HCT116 (cell line): Measurements from ENCODE around the gene FUCA2. TPM values are rescaled to one million over a fixed set of nuclear protein-coding genes. Genes with fewer than 3 reads are reported as not detected.

Source experiments
- ATAC-seq: fragments of 200-7000 bp; cut with Tn5 transposase; 2 replicates; pipeline ENCODE4 v1.9.1; 2020; ENCODE audit warnings: mild to moderate bottlenecking, moderate library complexity
- BruUV-seq: library from RNA; stranded (reverse); fragments of 400-500 nt; replicated peaks from 2 replicates; lab custom pipeline; 2021; lab: Mats Ljungman, UMichigan
- CTCF ChIA-PET: fragments of 300-600 bp; sonication (Branson Sonifier 250); formaldehyde crosslinking; loops from one replicate; lab custom pipeline; 2021; ENCODE audit warnings: antibody characterized with exemption; lab: Charles Lee
- POLR2A ChIA-PET: fragments of 300-600, 350-600 bp; sonication (Branson Sonifier 250); formaldehyde crosslinking; loops from one replicate; lab custom pipeline; 2021; ENCODE audit warnings: antibody characterized with exemption; lab: Charles Lee
- RAD21 ChIA-PET, 2 experiments: fragments of 300-600 bp; sonication (Branson Sonifier 250); formaldehyde crosslinking; loops; one replicate each; lab custom pipeline; 2023; ENCODE audit warnings: low total read pairs in 2 of 2; ENCODE audit not compliant: uncharacterized antibody in 2 of 2, unreplicated experiment in 2 of 2, low non-redundant PET in 1 of 2; lab: Charles Lee
- DNase-seq: peaks from one replicate; pipeline ENCODE4 v3.0.0-alpha.2; 2010; ENCODE audit warnings: low read depth, low spot score
- H2AFZ ChIP-seq: fragments of 200-600 bp; shearing (Covaris generic), sonication (generic); 2 replicates; pipeline ENCODE4 v1.6.1; 2017; ENCODE audit warnings: low read depth, mixed run types, mixed read lengths, antibody characterized with exemption, low read length; ENCODE audit not compliant: poor library complexity, severe bottlenecking
- H3K27ac ChIP-seq: 2 replicates; pipeline ENCODE4 v1.5.1; 2012; ENCODE audit warnings: low read depth, low read length
- H3K27me3 ChIP-seq: fragments of 200-600 bp; sonication (generic); 2 replicates; pipeline ENCODE4 v1.6.1; 2016; ENCODE audit warnings: mixed run types, low read length, mixed read lengths; ENCODE audit not compliant: insufficient read depth
- H3K36me3 ChIP-seq, 2 experiments: fragments of 200-500 bp in 1 of 2; fragments of 200-600 bp in 1 of 2; sonication (Bioruptor generic) in 1 of 2; sonication (generic) in 1 of 2; 2 replicates each; pipeline versions ENCODE4 v1.5.1 to v1.6.1; 2014 to 2016; ENCODE audit warnings: low read length in 2 of 2, inconsistent platforms in 1 of 2, mixed read lengths in 1 of 2, mixed run types in 1 of 2; ENCODE audit not compliant: insufficient read depth in 2 of 2, control insufficient read depth in 1 of 2
- H3K4me1 ChIP-seq, 2 experiments: fragments of 200-600 bp in 1 of 2; sonication (generic) in 1 of 2; 2 replicates each; pipeline versions ENCODE4 v1.5.1 to v1.6.1; 2012 to 2017; ENCODE audit warnings: low read length in 2 of 2, inconsistent platforms in 1 of 2, mild to moderate bottlenecking in 1 of 2, mixed read lengths in 1 of 2, mixed run types in 1 of 2, moderate library complexity in 1 of 2; ENCODE audit not compliant: insufficient read depth in 2 of 2, control insufficient read depth in 1 of 2
- H3K4me2 ChIP-seq: fragments of 200-600 bp; sonication (generic); 2 replicates; pipeline ENCODE4 v1.6.1; 2017; ENCODE audit warnings: mixed run types, low read length, mixed read lengths
- H3K4me3 ChIP-seq, 2 experiments: fragments of 200-600 bp in 1 of 2; sonication (generic) in 1 of 2; replicated peaks in 1 of 2; 2 replicates each; pipeline ENCODE4 v1.5.1; 2011 to 2016; ENCODE audit warnings: low read length in 2 of 2, control low read depth in 1 of 2, low read depth in 1 of 2, mild to moderate bottlenecking in 1 of 2, mixed read lengths in 1 of 2, mixed run types in 1 of 2
- H3K79me2 ChIP-seq: fragments of 200-600 bp; sonication (generic); 2 replicates; pipeline ENCODE4 v1.6.1; 2017; ENCODE audit warnings: mild to moderate bottlenecking, mixed run types, low read length, moderate library complexity, mixed read lengths; ENCODE audit not compliant: insufficient read depth
- H3K9ac ChIP-seq: fragments of 200-600 bp; sonication (generic); 2 replicates; pipeline ENCODE4 v1.6.1; 2016; ENCODE audit warnings: low read length, mixed read lengths
- H3K9me2 ChIP-seq: fragments of 200-600 bp; sonication (generic), shearing (Covaris generic); 2 replicates; pipeline ENCODE4 v1.6.1; 2017; ENCODE audit warnings: mixed run types, mild to moderate bottlenecking, moderate library complexity; ENCODE audit not compliant: insufficient read depth
- H3K9me3 ChIP-seq, 2 experiments: fragments of 200-500 bp in 1 of 2; fragments of 200-600 bp in 1 of 2; sonication (Bioruptor generic) in 1 of 2; sonication (generic) in 1 of 2; 2 replicates each; pipeline ENCODE4 v1.6.1; 2014 to 2017; ENCODE audit warnings: low read length in 2 of 2, mixed read lengths in 2 of 2, inconsistent platforms in 1 of 2, low read depth in 1 of 2, mild to moderate bottlenecking in 1 of 2, mixed run types in 1 of 2, moderate library complexity in 1 of 2; ENCODE audit not compliant: control insufficient read depth in 1 of 2, insufficient read depth in 1 of 2
- H4K20me1 ChIP-seq: fragments of 200-600 bp; sonication (generic), shearing (Covaris generic); 2 replicates; pipeline ENCODE4 v1.6.1; 2017; ENCODE audit warnings: mixed run types, mild to moderate bottlenecking, moderate library complexity; ENCODE audit not compliant: insufficient read depth
- CEBPB ChIP-seq: IDR thresholded peaks from 2 replicates; pipeline ENCODE4 v1.6.1; 2012; ENCODE audit warnings: low read depth
- JUND ChIP-seq: IDR thresholded peaks from 2 replicates; pipeline ENCODE4 v1.6.1; 2012
- ZFX ChIP-seq: fragments of 450-650 bp; IDR thresholded peaks from 2 replicates; pipeline ENCODE4 v1.6.1; 2017
- intact Hi-C: fragments of 100-400 bp; cut with micrococcal nuclease; formaldehyde crosslinking; loops from 2 replicates; pipeline ENCODE4 v1.10.0; 2022
- total RNA-seq: library from RNA; stranded (reverse); gene quantifications from one replicate; pipeline ENCODE4 v1.2.1, GENCODE V29; 2021; ENCODE audit not compliant: unreplicated experiment
- TF ChIP-seq, protein P1 (sequence below): IDR thresholded peaks from 2 replicates; pipeline ENCODE4 v1.6.1; 2012; ENCODE audit warnings: low read depth
- TF ChIP-seq, protein P2 (sequence below): IDR thresholded peaks from 2 replicates; pipeline ENCODE4 v1.6.1; 2012

The FUCA2 gene
- total RNA-seq, 1 experiment from 2014 or later = 75.4 TPM

DNA sequence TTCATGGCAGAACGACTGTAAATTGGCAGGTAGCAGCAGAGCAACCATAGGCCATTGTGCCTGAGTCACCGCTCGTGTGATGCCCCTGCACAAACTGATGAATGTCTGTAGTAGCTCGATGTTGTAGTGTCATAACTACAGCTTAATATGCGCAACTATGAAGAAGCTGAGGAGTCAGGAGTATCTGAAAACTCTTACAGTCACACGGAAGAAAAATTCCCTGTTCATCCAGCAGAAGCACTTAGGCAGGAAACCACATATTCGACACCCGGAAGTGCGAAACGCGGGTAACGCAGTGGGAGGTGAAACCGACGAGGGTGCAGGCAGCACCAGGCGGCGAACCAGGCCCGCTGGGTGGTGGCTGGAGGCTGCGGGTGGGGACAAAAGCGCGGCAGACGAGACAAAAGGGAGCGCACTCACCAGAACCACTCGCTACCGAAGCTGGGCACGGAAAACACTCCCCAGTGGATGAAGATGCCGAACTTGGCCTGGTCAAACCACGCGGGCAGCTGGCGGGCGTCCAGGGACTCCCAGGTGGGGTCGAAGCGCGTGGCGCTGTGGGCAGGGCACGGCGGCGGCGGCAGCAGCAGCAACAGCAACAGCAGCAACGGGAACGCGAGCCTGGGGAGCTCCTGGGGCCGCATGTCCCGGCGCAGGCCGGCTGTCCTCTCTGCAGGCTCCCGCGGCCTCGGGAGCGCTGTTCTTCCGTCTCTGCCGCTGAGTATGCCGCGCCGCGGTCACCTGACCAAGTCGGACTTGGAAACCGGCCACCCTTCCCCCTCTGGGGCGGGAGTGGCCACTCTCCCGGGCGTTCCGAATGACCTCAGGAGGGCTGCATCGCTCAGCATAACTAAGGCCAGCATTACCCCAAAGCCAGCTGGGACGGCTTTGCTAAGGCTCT, at the start of gene FUCA2 (continued):
- TF ChIP-seq, protein P1, sequence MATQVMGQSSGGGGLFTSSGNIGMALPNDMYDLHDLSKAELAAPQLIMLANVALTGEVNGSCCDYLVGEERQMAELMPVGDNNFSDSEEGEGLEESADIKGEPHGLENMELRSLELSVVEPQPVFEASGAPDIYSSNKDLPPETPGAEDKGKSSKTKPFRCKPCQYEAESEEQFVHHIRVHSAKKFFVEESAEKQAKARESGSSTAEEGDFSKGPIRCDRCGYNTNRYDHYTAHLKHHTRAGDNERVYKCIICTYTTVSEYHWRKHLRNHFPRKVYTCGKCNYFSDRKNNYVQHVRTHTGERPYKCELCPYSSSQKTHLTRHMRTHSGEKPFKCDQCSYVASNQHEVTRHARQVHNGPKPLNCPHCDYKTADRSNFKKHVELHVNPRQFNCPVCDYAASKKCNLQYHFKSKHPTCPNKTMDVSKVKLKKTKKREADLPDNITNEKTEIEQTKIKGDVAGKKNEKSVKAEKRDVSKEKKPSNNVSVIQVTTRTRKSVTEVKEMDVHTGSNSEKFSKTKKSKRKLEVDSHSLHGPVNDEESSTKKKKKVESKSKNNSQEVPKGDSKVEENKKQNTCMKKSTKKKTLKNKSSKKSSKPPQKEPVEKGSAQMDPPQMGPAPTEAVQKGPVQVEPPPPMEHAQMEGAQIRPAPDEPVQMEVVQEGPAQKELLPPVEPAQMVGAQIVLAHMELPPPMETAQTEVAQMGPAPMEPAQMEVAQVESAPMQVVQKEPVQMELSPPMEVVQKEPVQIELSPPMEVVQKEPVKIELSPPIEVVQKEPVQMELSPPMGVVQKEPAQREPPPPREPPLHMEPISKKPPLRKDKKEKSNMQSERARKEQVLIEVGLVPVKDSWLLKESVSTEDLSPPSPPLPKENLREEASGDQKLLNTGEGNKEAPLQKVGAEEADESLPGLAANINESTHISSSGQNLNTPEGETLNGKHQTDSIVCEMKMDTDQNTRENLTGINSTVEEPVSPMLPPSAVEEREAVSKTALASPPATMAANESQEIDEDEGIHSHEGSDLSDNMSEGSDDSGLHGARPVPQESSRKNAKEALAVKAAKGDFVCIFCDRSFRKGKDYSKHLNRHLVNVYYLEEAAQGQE = no peak
- TF ChIP-seq, protein P2, sequence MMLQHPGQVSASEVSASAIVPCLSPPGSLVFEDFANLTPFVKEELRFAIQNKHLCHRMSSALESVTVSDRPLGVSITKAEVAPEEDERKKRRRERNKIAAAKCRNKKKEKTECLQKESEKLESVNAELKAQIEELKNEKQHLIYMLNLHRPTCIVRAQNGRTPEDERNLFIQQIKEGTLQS = no peak
- TF ChIP-seq JUND = no peak

DNA sequence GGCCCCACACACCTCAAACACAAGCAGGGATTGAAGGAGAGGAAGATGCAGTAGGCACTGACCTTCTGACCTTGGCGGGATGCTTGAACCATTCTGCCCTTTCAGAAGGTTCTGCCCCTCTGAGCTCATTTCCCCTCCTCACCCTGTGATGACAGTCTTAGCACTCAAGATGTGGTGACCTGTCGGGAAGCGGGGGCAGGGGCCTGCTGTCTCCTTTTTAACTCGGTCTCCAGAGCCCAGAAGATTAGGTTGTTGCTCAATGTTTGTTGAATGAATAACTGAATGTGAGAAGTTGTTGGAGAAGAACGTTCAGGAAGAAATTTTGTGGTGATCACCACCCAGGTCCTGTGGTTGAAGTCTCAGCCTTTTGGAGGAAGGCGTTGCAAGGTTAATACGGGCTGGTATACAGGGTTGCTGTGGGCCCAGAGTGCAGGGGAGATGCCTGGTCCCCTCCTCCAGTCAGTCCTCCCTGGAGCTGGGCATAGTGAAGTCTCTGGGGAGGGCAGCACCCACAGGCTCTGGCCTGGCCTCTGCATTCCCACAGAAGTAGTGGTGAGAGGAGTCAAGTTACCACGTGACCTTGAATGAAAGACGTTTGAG, 49.7 kb upstream of the FUCA2 start:
- peaks cover 0 to 6% of the 10 kb centered on the region in 2 experiments; a peak in 1 of 4 replicates for H3K4me1 ChIP-seq
- H3K9me3 ChIP-seq = no peaks in the 10 kb centered on the region
- ATAC-seq (no peak), DNase-seq (no peak)
- CTCF ChIA-PET = no interaction called here
- H3K9me2 ChIP-seq = no peaks in the 10 kb centered on the region
- POLR2A ChIA-PET = no interaction called here
- H3K27me3 ChIP-seq = no peaks in the 10 kb centered on the region
- no peak overlapping the region for H3K27ac ChIP-seq
- BruUV-seq = no TSS peak
- no peak overlapping the region for H3K4me2 ChIP-seq
- RAD21 ChIA-PET = no interaction called here
- intact Hi-C loops = no loop called here
- no peak overlapping the region for H2AFZ ChIP-seq
- TF ChIP-seq CEBPB = no peak
- no peak for TF ChIP-seq ZFX
- H3K36me3 ChIP-seq = no peaks in the 10 kb centered on the region
- 0 out of 2 replicates have a peak, but pooled peaks cover 4% of the 10 kb centered on the region for H4K20me1 ChIP-seq
- no peak overlapping the region for H3K9ac ChIP-seq
- H3K79me2 ChIP-seq = no peaks in the 10 kb centered on the region
- no peak overlapping the region for H3K4me3 ChIP-seq
